CD14-positive monocyte (primary cell): ENCODE results near the gene RRP8. TPM values are rescaled to one million over a fixed set of nuclear protein-coding genes. Genes with fewer than 3 reads are reported as not detected.

Experiments
- DNase-seq, 3 donors: peaks; one replicate each; pipeline ENCODE4 v3.0.0-alpha.2; 2011 to 2022
- H2AFZ ChIP-seq: 2 replicates; pipeline ENCODE4 v1.6.0; 2012; ENCODE audit warnings: mild to moderate bottlenecking, low read depth, low read length, inconsistent platforms; ENCODE audit not compliant: insufficient read depth, poor library complexity, severe bottlenecking
- H3K27ac ChIP-seq, 2 donors: 1 replicate in 1 of 2; 2 replicates in 1 of 2; pipeline ENCODE4 v1.5.1; 2012 to 2013; ENCODE audit warnings: low read length in 2 of 2, control low read depth in 1 of 2, inconsistent platforms in 1 of 2, low read depth in 1 of 2, mild to moderate bottlenecking in 1 of 2
- H3K27me3 ChIP-seq, 2 donors: one replicate each; pipeline versions ENCODE4 v1.6.0 to v1.6.1; 2011 to 2013; ENCODE audit warnings: low read length in 2 of 2; ENCODE audit not compliant: control insufficient read depth in 2 of 2, insufficient read depth in 2 of 2
- H3K36me3 ChIP-seq, 2 donors: replicated peaks in 1 of 2; 1 replicate in 1 of 2; 2 replicates in 1 of 2; pipeline versions ENCODE4 v1.5.1 to v1.6.1; 2012 to 2013; ENCODE audit warnings: low read length in 2 of 2, control low read depth in 1 of 2, inconsistent platforms in 1 of 2, mild to moderate bottlenecking in 1 of 2; ENCODE audit not compliant: insufficient read depth in 2 of 2, control insufficient read depth in 1 of 2
- H3K4me1 ChIP-seq, 2 donors: 1 replicate in 1 of 2; 2 replicates in 1 of 2; pipeline versions ENCODE4 v1.5.1 to v1.6.1; 2012 to 2013; ENCODE audit warnings: low read length in 2 of 2, control low read depth in 1 of 2, inconsistent platforms in 1 of 2, mild to moderate bottlenecking in 1 of 2, moderate library complexity in 1 of 2; ENCODE audit not compliant: insufficient read depth in 2 of 2, control insufficient read depth in 1 of 2
- H3K4me2 ChIP-seq: replicated peaks from 2 replicates; pipeline ENCODE3; 2012; ENCODE audit warnings: low read length, moderate library complexity, mild to moderate bottlenecking; ENCODE audit not compliant: poor library complexity, severe bottlenecking; ENCODE audit errors: extremely low read depth
- H3K4me3 ChIP-seq, 3 experiments: fragments of 200-600 bp in 1 of 3; sonication (generic) in 1 of 3; replicated peaks in 1 of 3; 1 replicate in 2 of 3; 2 replicates in 1 of 3; pipeline ENCODE4 v1.5.1; 2011 to 2013; ENCODE audit warnings: low read length in 3 of 3, mild to moderate bottlenecking in 3 of 3, control low read depth in 2 of 3, low read depth in 2 of 3, inconsistent platforms in 1 of 3, moderate library complexity in 1 of 3
- H3K79me2 ChIP-seq: 2 replicates; pipeline ENCODE4 v1.6.0; 2012; ENCODE audit warnings: mild to moderate bottlenecking, control low read depth, inconsistent platforms, low read length, moderate library complexity; ENCODE audit not compliant: insufficient read depth
- H3K9ac ChIP-seq: 2 replicates; pipeline ENCODE4 v1.6.0; 2017; ENCODE audit warnings: low read length, mild to moderate bottlenecking; ENCODE audit not compliant: insufficient read depth, poor library complexity, severe bottlenecking
- H3K9me3 ChIP-seq, 2 donors: replicated peaks in 1 of 2; 1 replicate in 1 of 2; 2 replicates in 1 of 2; pipeline versions ENCODE4 v1.5.1 to v1.6.1; 2012 to 2013; ENCODE audit warnings: low read length in 2 of 2, control low read depth in 1 of 2; ENCODE audit not compliant: control insufficient read depth in 1 of 2, insufficient read depth in 1 of 2
- H4K20me1 ChIP-seq: 2 replicates; pipeline ENCODE4 v1.6.0; 2012; ENCODE audit warnings: mild to moderate bottlenecking, low read length, control low read depth, moderate library complexity; ENCODE audit not compliant: insufficient read depth
- H3K27ac Mint-ChIP-seq, 7 donors: one replicate each; pipeline ENCODE4 v1.8.0; 2020; ENCODE audit warnings: mild to moderate bottlenecking in 7 of 7, mixed read lengths in 7 of 7, moderate library complexity in 6 of 7, inconsistent platforms in 2 of 7
- H3K27me3 Mint-ChIP-seq, 3 donors: one replicate each; pipeline ENCODE4 v1.8.0; 2021 to 2022; ENCODE audit warnings: low read depth in 3 of 3, mild to moderate bottlenecking in 3 of 3, mixed read lengths in 3 of 3, moderate library complexity in 3 of 3, inconsistent platforms in 1 of 3
- H3K36me3 Mint-ChIP-seq, 2 donors: one replicate each; pipeline ENCODE4 v1.8.0; 2020; ENCODE audit warnings: mixed read lengths in 2 of 2, inconsistent platforms in 1 of 2, mild to moderate bottlenecking in 1 of 2
- H3K4me1 Mint-ChIP-seq: one replicate; pipeline ENCODE4 v1.8.0; 2020; ENCODE audit warnings: mild to moderate bottlenecking, mixed read lengths
- H3K4me3 Mint-ChIP-seq, 2 donors: one replicate each; pipeline ENCODE4 v1.8.0; 2020; ENCODE audit warnings: mild to moderate bottlenecking in 2 of 2, mixed read lengths in 2 of 2, moderate library complexity in 1 of 2
- H3K9me3 Mint-ChIP-seq, 7 donors: one replicate each; pipeline ENCODE4 v1.8.0; 2020 to 2022; ENCODE audit warnings: mixed read lengths in 7 of 7, mild to moderate bottlenecking in 6 of 7, moderate library complexity in 6 of 7, inconsistent platforms in 2 of 7
- WGBS: methylation state at CpG from one replicate; pipeline ENCODE4 v1.1.5; 2013; ENCODE audit warnings: missing lambda C conversion rate; ENCODE audit not compliant: insufficient coverage; 5-methylcytosine and 5-hydroxymethylcytosine counted together
- intact Hi-C, 2 donors: fragments of 100-400 bp; cut with micrococcal nuclease; formaldehyde crosslinking; loops; one replicate each; pipeline versions ENCODE4 v1.15.0 to v1.15.1; 2023
- polyA plus RNA-seq, 3 donors: library from polyadenylated mRNA; depleted of rRNA in 1 of 3; unstranded in 2 of 3; stranded (reverse) in 1 of 3; fragments of 300-500 nt in 2 of 3; fragments of >200 nt in 1 of 3; fragmentation: Illumina TruSeq in 2 of 3; gene quantifications; 1 replicate in 2 of 3; 2 replicates in 1 of 3; pipeline ENCODE4 v1.2.3, GENCODE V29; 2012 to 2021
- TF ChIP-seq, protein P1 (sequence below): fragments of 200-600 bp; IDR thresholded peaks from one replicate; pipeline ENCODE4 v1.8.0; 2022; ENCODE audit warnings: antibody characterized with exemption, mild to moderate bottlenecking

The RRP8 gene
- polyA plus RNA-seq, 3 donors = 7.2 to 14.1 (median 11.9) TPM

DNA sequence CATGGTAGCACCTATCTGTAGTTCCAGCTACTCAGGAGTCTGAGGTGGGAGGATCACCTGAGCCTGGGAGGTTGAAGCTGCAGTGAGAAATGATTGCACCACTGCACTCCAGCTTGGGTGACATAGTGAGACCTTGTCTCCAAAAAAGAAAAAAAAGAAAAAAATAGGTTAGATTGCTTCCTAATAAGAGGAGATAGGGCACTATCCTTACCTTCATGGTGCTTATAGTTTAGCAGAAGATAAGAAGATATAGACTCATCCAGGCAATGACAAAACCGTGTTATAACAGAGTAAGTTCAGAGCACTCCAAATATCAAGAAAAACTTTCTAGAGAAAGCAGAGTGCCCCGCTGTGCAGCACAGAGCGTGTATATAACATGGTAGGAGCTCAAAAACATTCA lies 42.1 kb downstream of the RRP8 start:
- Histone ChIP-seq H3K4me3 (no peak overlapping the region), H3K27ac (no peak overlapping the region), H3K9ac (no peak overlapping the region), H3K79me2 (no peaks in the 10 kb centered on the region), H2AFZ (no peak overlapping the region), H3K36me3 (no peaks in the 10 kb centered on the region), H3K4me2 (no peak overlapping the region), H3K27me3 (no peaks in the 10 kb centered on the region), H4K20me1 (no peaks in the 10 kb centered on the region), H3K9me3 (no peaks in the 10 kb centered on the region), H3K4me1 (no peaks in the 10 kb centered on the region)
- WGBS = no CpG with 5 or more reads among the region's 3 CpGs
- intact Hi-C loops = no loop called here
- TF ChIP-seq, protein P1, sequence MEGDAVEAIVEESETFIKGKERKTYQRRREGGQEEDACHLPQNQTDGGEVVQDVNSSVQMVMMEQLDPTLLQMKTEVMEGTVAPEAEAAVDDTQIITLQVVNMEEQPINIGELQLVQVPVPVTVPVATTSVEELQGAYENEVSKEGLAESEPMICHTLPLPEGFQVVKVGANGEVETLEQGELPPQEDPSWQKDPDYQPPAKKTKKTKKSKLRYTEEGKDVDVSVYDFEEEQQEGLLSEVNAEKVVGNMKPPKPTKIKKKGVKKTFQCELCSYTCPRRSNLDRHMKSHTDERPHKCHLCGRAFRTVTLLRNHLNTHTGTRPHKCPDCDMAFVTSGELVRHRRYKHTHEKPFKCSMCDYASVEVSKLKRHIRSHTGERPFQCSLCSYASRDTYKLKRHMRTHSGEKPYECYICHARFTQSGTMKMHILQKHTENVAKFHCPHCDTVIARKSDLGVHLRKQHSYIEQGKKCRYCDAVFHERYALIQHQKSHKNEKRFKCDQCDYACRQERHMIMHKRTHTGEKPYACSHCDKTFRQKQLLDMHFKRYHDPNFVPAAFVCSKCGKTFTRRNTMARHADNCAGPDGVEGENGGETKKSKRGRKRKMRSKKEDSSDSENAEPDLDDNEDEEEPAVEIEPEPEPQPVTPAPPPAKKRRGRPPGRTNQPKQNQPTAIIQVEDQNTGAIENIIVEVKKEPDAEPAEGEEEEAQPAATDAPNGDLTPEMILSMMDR = no peak
- Mint-ChIP-seq H3K27ac (no peak overlapping the region), H3K4me3 (no peak overlapping the region), H3K27me3 (peaks cover 0 to 1% (median 0%) of the 10 kb centered on the region in 3 donors), H3K9me3 (no peaks in the 10 kb centered on the region), H3K36me3 (peaks cover 2 to 6% of the 10 kb centered on the region in 2 donors), H3K4me1 (no peaks in the 10 kb centered on the region)
- no peak for DNase-seq

GRCh38 chr11:6559369-6559768 lies 44.0 kb downstream of the RRP8 start:
- Histone ChIP-seq H3K9ac (no peak overlapping the region), H3K4me2 (no peak overlapping the region)

More at GRCh38 chr11:6559369-6559768, 44.0 kb downstream of the RRP8 start:
- H3K27me3 ChIP-seq = no peaks in the 10 kb centered on the region
- H3K27ac Mint-ChIP-seq = no peak overlapping the region
- H2AFZ ChIP-seq = no peak overlapping the region
- no peaks in the 10 kb centered on the region for H4K20me1 ChIP-seq
- TF ChIP-seq, protein P1 = no peak
- no peaks in the 10 kb centered on the region for H3K9me3 Mint-ChIP-seq
- DNase-seq = no peak
- H3K4me3 ChIP-seq = no peak overlapping the region
- 91% methylated on average over 1 of the region's 1 CpG for WGBS
- H3K4me1 ChIP-seq = no peaks in the 10 kb centered on the region
- H3K36me3 ChIP-seq = no peaks in the 10 kb centered on the region
- H3K27me3 Mint-ChIP-seq = peaks cover 0 to 1% (median 0%) of the 10 kb centered on the region in 3 donors
- intact Hi-C loops = no loop called here
- peaks cover 2 to 6% of the 10 kb centered on the region in 2 donors for H3K36me3 Mint-ChIP-seq
- no peaks in the 10 kb centered on the region for H3K79me2 ChIP-seq
- H3K27ac ChIP-seq = no peak overlapping the region
- H3K4me1 Mint-ChIP-seq = no peaks in the 10 kb centered on the region
- no peaks in the 10 kb centered on the region for H3K9me3 ChIP-seq
- H3K4me3 Mint-ChIP-seq = no peak overlapping the region
